ENCODE data around the gene KLHL33.

DNA sequence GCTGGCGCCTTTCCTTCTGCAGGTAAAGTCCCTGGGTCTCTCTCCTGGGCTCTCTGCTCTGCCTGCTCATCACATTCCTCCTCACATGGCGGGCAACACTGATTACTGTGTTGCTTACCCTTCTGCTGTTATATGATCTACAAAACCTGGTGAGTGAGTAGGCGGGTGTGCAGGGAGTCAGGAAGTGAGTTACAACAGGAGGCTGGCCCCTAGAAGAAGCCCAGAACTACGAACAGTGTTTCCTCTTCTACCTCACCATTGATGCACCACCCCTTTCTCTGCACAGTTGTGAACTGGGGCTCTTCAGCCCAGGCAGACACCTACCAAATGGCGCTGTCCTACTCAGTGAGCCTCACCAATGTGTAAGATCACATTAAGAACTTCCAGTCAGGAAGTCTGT, 4.9 kb upstream of the KLHL33 start:
- TF ChIP-seq, protein P1, sequence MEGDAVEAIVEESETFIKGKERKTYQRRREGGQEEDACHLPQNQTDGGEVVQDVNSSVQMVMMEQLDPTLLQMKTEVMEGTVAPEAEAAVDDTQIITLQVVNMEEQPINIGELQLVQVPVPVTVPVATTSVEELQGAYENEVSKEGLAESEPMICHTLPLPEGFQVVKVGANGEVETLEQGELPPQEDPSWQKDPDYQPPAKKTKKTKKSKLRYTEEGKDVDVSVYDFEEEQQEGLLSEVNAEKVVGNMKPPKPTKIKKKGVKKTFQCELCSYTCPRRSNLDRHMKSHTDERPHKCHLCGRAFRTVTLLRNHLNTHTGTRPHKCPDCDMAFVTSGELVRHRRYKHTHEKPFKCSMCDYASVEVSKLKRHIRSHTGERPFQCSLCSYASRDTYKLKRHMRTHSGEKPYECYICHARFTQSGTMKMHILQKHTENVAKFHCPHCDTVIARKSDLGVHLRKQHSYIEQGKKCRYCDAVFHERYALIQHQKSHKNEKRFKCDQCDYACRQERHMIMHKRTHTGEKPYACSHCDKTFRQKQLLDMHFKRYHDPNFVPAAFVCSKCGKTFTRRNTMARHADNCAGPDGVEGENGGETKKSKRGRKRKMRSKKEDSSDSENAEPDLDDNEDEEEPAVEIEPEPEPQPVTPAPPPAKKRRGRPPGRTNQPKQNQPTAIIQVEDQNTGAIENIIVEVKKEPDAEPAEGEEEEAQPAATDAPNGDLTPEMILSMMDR (IDR thresholded peaks at IDR 0.05; ENCODE audit: borderline replicate concordance, extremely low read depth, low read length, poor library complexity, severe bottlenecking): no peak
- TF ChIP-seq EZH2 (IDR thresholded peaks at IDR 0.05; ENCODE audit: borderline replicate concordance, low read depth, low read length, severe bottlenecking): no peak

Measured in DND-41 (cell line).